ENCODE data around the gene TBC1D7. TPM values are rescaled to one million over a fixed set of nuclear protein-coding genes. Genes with fewer than 3 reads are reported as not detected.

The TBC1D7 gene
- total RNA-seq, 1 experiment from 2014 or later, result 18.5 TPM

- Histone ChIP-seq H3K9ac (ENCODE audit: low read length) (no peak overlapping the region), H3K36me3 (ENCODE audit: low read depth, low read length) (peaks cover 9% of the 10 kb centered on the region; the same call in 1 of the 2 replicates), H3K4me2 (ENCODE audit: low read length) (no peak overlapping the region), H3K27me3 (ENCODE audit: low read length) (no peaks in the 10 kb centered on the region), H3K4me3 (ENCODE audit: low read length) (no peak overlapping the region), H3K4me1 (ENCODE audit: insufficient read depth, low read length) (peaks cover 13% of the 10 kb centered on the region), H3K9me3 (ENCODE audit: low read length) (no peaks in the 10 kb centered on the region), H2AFZ (ENCODE audit: low read length) (no peak overlapping the region), H3K9me2 (replicated peaks; ENCODE audit: low read length) (no peaks in the 10 kb centered on the region), H3K27ac (ENCODE audit: low read length) (no peak overlapping the region), H3F3A (ENCODE audit: low read length, unreplicated experiment) (no peaks in the 10 kb centered on the region), H4K20me1 (ENCODE audit: low read length) (no peaks in the 10 kb centered on the region), H3K79me2 (ENCODE audit: low read length) (no peaks in the 10 kb centered on the region)
- DNase-seq (no peak), ATAC-seq (no peak)
- ChIA-PET POLR2A (ENCODE audit: unreplicated experiment) (no interaction called here), CTCF (no interaction called here)
- BruUV-seq (replicated peaks), result no TSS peak
- no peak for TF ChIP-seq EZH2phosphoT487 (IDR thresholded peaks at IDR 0.05; ENCODE audit: borderline replicate concordance, low read length)
- intact Hi-C loops (cut with micrococcal nuclease), result no loop called here
These were observed 20.8 kb downstream of the TBC1D7 start for GRCh38 chr6:13307508-13307995.

- H3K4me1 ChIP-seq (ENCODE audit: insufficient read depth, low read length), result peaks cover 16% of the 10 kb centered on the region
These were observed 22.5 kb downstream of the TBC1D7 start for GRCh38 chr6:13305791-13306190.

GRCh38 chr6:13305288-13305687 lies 23.0 kb downstream of the TBC1D7 start:
- no peaks in the 10 kb centered on the region for H3K9me2 ChIP-seq (replicated peaks; ENCODE audit: low read length)
- H4K20me1 ChIP-seq (ENCODE audit: low read length), result no peaks in the 10 kb centered on the region
- no peak overlapping the region for H3K4me3 ChIP-seq (ENCODE audit: low read length)
- ATAC-seq, result no peak
- H3K79me2 ChIP-seq (ENCODE audit: low read length), result no peaks in the 10 kb centered on the region
- no peaks in the 10 kb centered on the region for H3K27me3 ChIP-seq (ENCODE audit: low read length)
- BruUV-seq (replicated peaks), result no TSS peak
- H3K27ac ChIP-seq (ENCODE audit: low read length), result no peak overlapping the region
- POLR2A ChIA-PET (ENCODE audit: unreplicated experiment), result no interaction called here
- H3K4me2 ChIP-seq (ENCODE audit: low read length), result no peak overlapping the region
- H3K4me1 ChIP-seq (ENCODE audit: insufficient read depth, low read length), result peaks cover 16% of the 10 kb centered on the region
- no peaks in the 10 kb centered on the region for H3F3A ChIP-seq (ENCODE audit: low read length, unreplicated experiment)
- DNase-seq, result no peak
- CTCF ChIA-PET, result no interaction called here
- intact Hi-C loops (cut with micrococcal nuclease), result no loop called here
- H2AFZ ChIP-seq (ENCODE audit: low read length), result no peak overlapping the region
- no peak overlapping the region for H3K9ac ChIP-seq (ENCODE audit: low read length)
- TF ChIP-seq CTCF (conservative IDR thresholded peaks at IDR 0.05; ENCODE audit: low read depth, low read length), result no peak
- no peak for TF ChIP-seq EZH2phosphoT487 (IDR thresholded peaks at IDR 0.05; ENCODE audit: borderline replicate concordance, low read length)
- no peak for TF ChIP-seq EZH2 (IDR thresholded peaks at IDR 0.05; ENCODE audit: low read length, unreplicated experiment)
- H3K36me3 ChIP-seq (ENCODE audit: low read depth, low read length), result peaks cover 9% of the 10 kb centered on the region; the same call in 1 of the 2 replicates
- H3K9me3 ChIP-seq (ENCODE audit: low read length), result no peaks in the 10 kb centered on the region

More at GRCh38 chr6:13305791-13306190, 22.5 kb downstream of the TBC1D7 start:
- H3K79me2 ChIP-seq (ENCODE audit: low read length), result no peaks in the 10 kb centered on the region
- no peak for DNase-seq
- TF ChIP-seq CTCF (conservative IDR thresholded peaks at IDR 0.05; ENCODE audit: low read depth, low read length) (no peak), EZH2phosphoT487 (IDR thresholded peaks at IDR 0.05; ENCODE audit: borderline replicate concordance, low read length) (no peak), EZH2 (IDR thresholded peaks at IDR 0.05; ENCODE audit: low read length, unreplicated experiment) (no peak)
- no TSS peak for BruUV-seq (replicated peaks)
- no peak overlapping the region for H3K9ac ChIP-seq (ENCODE audit: low read length)
- POLR2A ChIA-PET (ENCODE audit: unreplicated experiment), result no interaction called here
- no peaks in the 10 kb centered on the region for H3F3A ChIP-seq (ENCODE audit: low read length, unreplicated experiment)
- ATAC-seq, result no peak
- no peaks in the 10 kb centered on the region for H4K20me1 ChIP-seq (ENCODE audit: low read length)
- CTCF ChIA-PET, result no interaction called here
- intact Hi-C loops (cut with micrococcal nuclease), result no loop called here
- no peak overlapping the region for H3K4me3 ChIP-seq (ENCODE audit: low read length)
- H3K9me3 ChIP-seq (ENCODE audit: low read length), result no peaks in the 10 kb centered on the region
- peaks cover 7% of the 10 kb centered on the region; the same call in 1 of the 2 replicates for H3K36me3 ChIP-seq (ENCODE audit: low read depth, low read length)
- no peaks in the 10 kb centered on the region for H3K27me3 ChIP-seq (ENCODE audit: low read length)
- no peaks in the 10 kb centered on the region for H3K9me2 ChIP-seq (replicated peaks; ENCODE audit: low read length)
- H2AFZ ChIP-seq (ENCODE audit: low read length), result no peak overlapping the region
- no peak overlapping the region for H3K4me2 ChIP-seq (ENCODE audit: low read length)
- H3K27ac ChIP-seq (ENCODE audit: low read length), result no peak overlapping the region

Data from PC-3 (cell line).